Neural progenitor cell (in vitro differentiated cells): ENCODE results near the gene PRR35. TPM values are rescaled to one million over a fixed set of nuclear protein-coding genes. Genes with fewer than 3 reads are reported as not detected.

Experiments
- DNase-seq: peaks from one replicate; pipeline ENCODE4 v3.0.0-alpha.2; 2016; ENCODE audit warnings: low spot score
- H2AFZ ChIP-seq: fragments of 200-600 bp; sonication (generic); replicated peaks from 2 replicates; pipeline ENCODE4 v1.6.1; 2016; ENCODE audit warnings: antibody characterized with exemption
- H3F3A ChIP-seq: fragments of 200-600 bp; sonication (generic); 2 replicates; pipeline ENCODE4 v1.6.1; 2016; ENCODE audit warnings: antibody characterized with exemption, low read depth
- H3K27ac ChIP-seq: fragments of 200-600 bp; sonication (generic); 2 replicates; pipeline ENCODE4 v1.5.1; 2016; ENCODE audit warnings: mild to moderate bottlenecking
- H3K27me3 ChIP-seq: fragments of 200-600 bp; sonication (generic); 2 replicates; pipeline ENCODE4 v1.6.1; 2016; ENCODE audit warnings: mild to moderate bottlenecking, moderate library complexity
- H3K36me3 ChIP-seq: fragments of 200-600 bp; sonication (generic); 2 replicates; pipeline ENCODE4 v1.5.1; 2016
- H3K4me1 ChIP-seq: fragments of 200-600 bp; sonication (generic); 2 replicates; pipeline ENCODE4 v1.6.1; 2016; ENCODE audit warnings: mixed run types
- H3K4me2 ChIP-seq: fragments of 200-600 bp; sonication (generic); 2 replicates; pipeline ENCODE4 v1.6.1; 2016
- H3K4me3 ChIP-seq: fragments of 200-600 bp; sonication (generic); 2 replicates; pipeline ENCODE4 v1.5.1; 2016
- H3K79me2 ChIP-seq: fragments of 200-600 bp; sonication (generic); 2 replicates; pipeline ENCODE4 v1.6.1; 2016; ENCODE audit warnings: low read depth
- H3K9ac ChIP-seq: fragments of 200-600 bp; sonication (generic); 2 replicates; pipeline ENCODE4 v1.6.1; 2016
- H3K9me3 ChIP-seq: fragments of 200-600 bp; sonication (generic); 2 replicates; pipeline ENCODE4 v1.5.1; 2016; ENCODE audit warnings: low read depth
- H4K20me1 ChIP-seq: fragments of 200-600 bp; sonication (generic); 2 replicates; pipeline ENCODE4 v1.6.1; 2016; ENCODE audit warnings: low read depth
- H3K27ac Mint-ChIP-seq: 3 replicates; pipeline ENCODE4 v1.8.0; 2021; ENCODE audit warnings: mixed read lengths
- H3K27me3 Mint-ChIP-seq: 2 replicates; pipeline ENCODE4 v1.8.0; 2022; ENCODE audit warnings: low read depth, mild to moderate bottlenecking, inconsistent platforms, moderate library complexity, mixed read lengths; ENCODE audit not compliant: insufficient read depth
- H3K36me3 Mint-ChIP-seq: 3 replicates; pipeline ENCODE4 v1.8.0; 2021; ENCODE audit warnings: mixed read lengths
- H3K4me1 Mint-ChIP-seq: 3 replicates; pipeline ENCODE4 v1.8.0; 2021; ENCODE audit warnings: mixed read lengths
- H3K4me3 Mint-ChIP-seq: 3 replicates; pipeline ENCODE4 v1.8.0; 2021; ENCODE audit warnings: mild to moderate bottlenecking, moderate library complexity, mixed read lengths
- H3K9me3 Mint-ChIP-seq: 3 replicates; pipeline ENCODE4 v1.8.0; 2020; ENCODE audit warnings: mixed read lengths
- CTCF ChIP-seq: fragments of 200-600 bp; sonication (generic); IDR thresholded peaks from 2 replicates; pipeline ENCODE4 v1.5.1; 2017; ENCODE audit warnings: antibody characterized with exemption, mild to moderate bottlenecking
- EZH2 ChIP-seq: fragments of 200-600 bp; sonication (generic); IDR thresholded peaks from 2 replicates; pipeline ENCODE4 v1.6.1; 2017; ENCODE audit warnings: antibody characterized with exemption, mild to moderate bottlenecking, moderate library complexity
- EZH2phosphoT487 ChIP-seq: fragments of 200-600 bp; sonication (generic); IDR thresholded peaks from 2 replicates; pipeline ENCODE4 v1.6.1; 2017; ENCODE audit warnings: antibody characterized with exemption
- total RNA-seq: library from RNA; depleted of rRNA; stranded (reverse); fragments of >200 nt; gene quantifications from 2 replicates; pipeline ENCODE4 v1.2.3, GENCODE V29; 2015; ENCODE audit warnings: low replicate concordance

PRR35 gene
- total RNA-seq, 1 donor from 2014 or later: not detected

GRCh38 chr16:518858-519257, 41.3 kb upstream of the PRR35 start:
- H3K27me3 Mint-ChIP-seq: no peaks in the 10 kb centered on the region

GRCh38 chr16:519425-519824, 40.8 kb upstream of the PRR35 start:
- Histone ChIP-seq H2AFZ (no peak overlapping the region), H3K4me2 (no peak overlapping the region), H3K79me2 (no peaks in the 10 kb centered on the region), H3K27me3 (no peaks in the 10 kb centered on the region), H3K36me3 (no peaks in the 10 kb centered on the region), H3K9me3 (no peaks in the 10 kb centered on the region), H3F3A (peaks cover 7% of the 10 kb centered on the region), H3K4me3 (no peak overlapping the region), H4K20me1 (peaks cover 11% of the 10 kb centered on the region), H3K9ac (no peak overlapping the region), H3K4me1 (no peaks in the 10 kb centered on the region), H3K27ac (no peak overlapping the region)
- Mint-ChIP-seq H3K9me3 (no peaks in the 10 kb centered on the region), H3K4me3 (no peak overlapping the region), H3K27me3 (no peaks in the 10 kb centered on the region), H3K4me1 (no peaks in the 10 kb centered on the region), H3K27ac (no peak overlapping the region), H3K36me3 (peaks cover 7% of the 10 kb centered on the region)
- TF ChIP-seq EZH2phosphoT487 (no peak), EZH2 (no peak), CTCF (no peak)
- DNase-seq: no peak

More at GRCh38 chr16:518858-519257, 41.3 kb upstream of the PRR35 start:
- Mint-ChIP-seq H3K9me3 (no peaks in the 10 kb centered on the region), H3K27ac (no peak overlapping the region), H3K4me1 (no peaks in the 10 kb centered on the region), H3K4me3 (no peak overlapping the region), H3K36me3 (peaks cover 7% of the 10 kb centered on the region)
- H3K36me3 ChIP-seq: no peaks in the 10 kb centered on the region
- no peaks in the 10 kb centered on the region for H3K4me1 ChIP-seq
- no peak overlapping the region for H3K4me2 ChIP-seq
- no peaks in the 10 kb centered on the region for H3K79me2 ChIP-seq
- H3K9me3 ChIP-seq: no peaks in the 10 kb centered on the region
- no peaks in the 10 kb centered on the region for H3K27me3 ChIP-seq
- no peak overlapping the region for H3K9ac ChIP-seq
- H3K4me3 ChIP-seq: no peak overlapping the region
- no peak overlapping the region for H2AFZ ChIP-seq
- peaks cover 7% of the 10 kb centered on the region for H3F3A ChIP-seq
- TF ChIP-seq EZH2 (no peak), CTCF (no peak), EZH2phosphoT487 (no peak)
- peaks cover 5% of the 10 kb centered on the region for H4K20me1 ChIP-seq
- H3K27ac ChIP-seq: no peak overlapping the region
- no peak for DNase-seq

DNA sequence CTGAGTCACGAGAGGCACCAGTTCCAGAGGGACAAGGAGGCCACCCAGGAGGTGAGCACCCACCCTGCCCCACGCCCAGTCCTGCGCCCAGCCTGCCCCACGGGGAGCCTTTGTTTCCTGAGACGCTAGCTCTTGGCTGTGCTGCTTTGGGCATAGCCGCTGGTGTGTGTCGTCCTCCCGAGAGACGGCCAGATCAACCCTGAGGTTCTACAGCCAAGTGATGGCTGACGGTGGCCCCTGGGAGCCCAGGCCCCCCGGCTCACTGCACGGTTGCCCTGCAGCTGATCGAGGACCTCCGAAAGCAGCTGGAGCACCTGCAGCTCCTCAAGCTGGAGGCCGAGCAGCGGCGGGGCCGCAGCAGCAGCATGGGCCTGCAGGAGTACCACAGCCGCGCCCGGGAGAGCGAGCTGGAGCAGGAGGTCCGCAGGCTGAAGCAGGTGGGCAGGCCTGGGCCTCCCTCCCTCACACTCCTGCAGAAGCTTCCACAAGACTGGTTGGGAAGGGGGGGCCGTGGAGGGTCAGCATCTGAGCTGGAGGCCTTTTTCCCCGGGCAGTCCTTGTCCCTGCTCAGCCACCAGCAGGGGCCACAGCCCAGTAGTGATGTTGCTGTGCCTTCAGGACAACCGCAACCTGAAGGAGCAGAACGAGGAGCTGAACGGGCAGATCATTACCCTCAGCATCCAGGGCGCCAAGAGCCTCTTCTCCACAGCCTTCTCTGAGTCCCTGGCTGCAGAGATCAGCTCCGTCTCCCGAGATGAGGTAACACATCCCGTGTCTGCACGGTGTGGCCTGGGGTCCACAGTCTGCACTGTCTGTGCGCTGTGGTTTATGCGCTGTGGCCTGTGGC, 40.1 kb upstream of the PRR35 start:
- no peaks in the 10 kb centered on the region for H3K9me3 Mint-ChIP-seq
- H3F3A ChIP-seq: peaks cover 7% of the 10 kb centered on the region
- peaks cover 14% of the 10 kb centered on the region for H4K20me1 ChIP-seq
- H3K36me3 ChIP-seq: no peaks in the 10 kb centered on the region
- TF ChIP-seq EZH2 (no peak), EZH2phosphoT487 (no peak), CTCF (no peak)
- no peak overlapping the region for H3K27ac ChIP-seq
- no peak overlapping the region for H3K4me2 ChIP-seq
- no peaks in the 10 kb centered on the region for H3K4me1 Mint-ChIP-seq
- no peaks in the 10 kb centered on the region for H3K9me3 ChIP-seq
- no peaks in the 10 kb centered on the region for H3K79me2 ChIP-seq
- peaks cover 6% of the 10 kb centered on the region for H3K36me3 Mint-ChIP-seq
- no peak for DNase-seq
- no peak overlapping the region for H3K27ac Mint-ChIP-seq
- H3K27me3 Mint-ChIP-seq: no peaks in the 10 kb centered on the region
- H3K4me3 Mint-ChIP-seq: no peak overlapping the region
- H2AFZ ChIP-seq: no peak overlapping the region
- no peak overlapping the region for H3K4me3 ChIP-seq
- H3K4me1 ChIP-seq: no peaks in the 10 kb centered on the region
- H3K27me3 ChIP-seq: no peaks in the 10 kb centered on the region
- H3K9ac ChIP-seq: no peak overlapping the region
